Nephron (organoid): ENCODE data around the gene ATF6B.
"Not testable (repeated sequence)": the region's sequence is repeated elsewhere in the genome, so short reads cannot be mapped to it uniquely, and the experiment has no call there.

ENCODE experiments used
- H3K27ac Mint-ChIP-seq, 3 experiments: 2 replicates each; pipeline ENCODE4 v1.8.0; 2020; ENCODE audit warnings: mixed read lengths in 3 of 3, mild to moderate bottlenecking in 2 of 3, moderate library complexity in 1 of 3
- H3K27me3 Mint-ChIP-seq: 2 replicates; pipeline ENCODE4 v1.8.0; 2021; ENCODE audit warnings: low read depth, mild to moderate bottlenecking, moderate library complexity, mixed read lengths
- H3K36me3 Mint-ChIP-seq: 2 replicates; pipeline ENCODE4 v1.8.0; 2020; ENCODE audit warnings: low read depth, mixed read lengths
- H3K4me1 Mint-ChIP-seq: 2 replicates; pipeline ENCODE4 v1.8.0; 2020; ENCODE audit warnings: mixed read lengths
- H3K4me3 Mint-ChIP-seq, 3 experiments: 2 replicates each; pipeline ENCODE4 v1.8.0; 2020; ENCODE audit warnings: mild to moderate bottlenecking in 3 of 3, mixed read lengths in 3 of 3, moderate library complexity in 2 of 3
- H3K9me3 Mint-ChIP-seq: 2 replicates; pipeline ENCODE4 v1.8.0; 2020; ENCODE audit warnings: mixed read lengths
- TF ChIP-seq, protein P1 (sequence below), 3 experiments: fragments of 200-600 bp; sonication (generic); IDR thresholded peaks; one replicate each; pipeline ENCODE4 v1.5.0; 2021; ENCODE audit warnings: antibody characterized with exemption in 3 of 3; ENCODE audit not compliant: unreplicated experiment in 3 of 3

Gene ATF6B

DNA sequence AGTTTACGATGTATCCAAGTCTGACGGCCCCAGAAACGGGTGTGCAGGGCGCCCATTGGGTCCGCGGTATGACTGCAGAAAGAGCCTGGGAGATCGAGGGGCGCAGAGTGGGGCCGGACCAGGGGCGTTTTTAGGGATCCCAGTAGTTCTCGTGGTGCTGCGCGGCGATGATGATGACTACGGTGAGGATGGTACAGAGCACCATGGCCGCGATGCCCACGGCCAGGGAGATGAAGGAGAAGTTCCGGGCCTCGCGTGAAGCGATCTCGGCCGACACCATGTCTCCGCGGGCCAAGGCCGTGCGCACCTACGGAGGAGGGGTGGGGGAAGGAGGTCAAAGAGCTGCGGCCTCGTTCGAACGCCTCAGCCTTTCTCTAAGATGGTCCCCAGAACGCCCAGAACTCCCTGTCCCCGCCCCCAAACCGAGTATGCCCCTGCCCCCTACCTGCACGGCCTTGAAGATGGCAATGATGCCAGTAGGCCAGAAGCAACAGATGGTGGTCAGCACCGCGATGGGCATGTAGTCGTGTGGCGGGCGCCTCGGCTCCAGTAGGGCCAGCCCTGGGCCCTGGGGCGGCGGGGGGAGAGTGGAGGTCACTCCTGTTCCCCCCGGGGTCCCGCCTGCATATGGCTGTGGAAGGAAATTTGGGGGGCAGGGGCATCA, 21.2 kb upstream of the ATF6B start:
- Mint-ChIP-seq H3K9me3 (no peaks in the 10 kb centered on the region), H3K27me3 (peaks cover 18% of the 10 kb centered on the region), H3K27ac (no peak overlapping the region), H3K36me3 (peaks cover 6% of the 10 kb centered on the region), H3K4me3 (peak overlapping the region in 2 of 3 experiments; percentile 3 to 28), H3K4me1 (peaks cover 43% of the 10 kb centered on the region)
- TF ChIP-seq, protein P1, sequence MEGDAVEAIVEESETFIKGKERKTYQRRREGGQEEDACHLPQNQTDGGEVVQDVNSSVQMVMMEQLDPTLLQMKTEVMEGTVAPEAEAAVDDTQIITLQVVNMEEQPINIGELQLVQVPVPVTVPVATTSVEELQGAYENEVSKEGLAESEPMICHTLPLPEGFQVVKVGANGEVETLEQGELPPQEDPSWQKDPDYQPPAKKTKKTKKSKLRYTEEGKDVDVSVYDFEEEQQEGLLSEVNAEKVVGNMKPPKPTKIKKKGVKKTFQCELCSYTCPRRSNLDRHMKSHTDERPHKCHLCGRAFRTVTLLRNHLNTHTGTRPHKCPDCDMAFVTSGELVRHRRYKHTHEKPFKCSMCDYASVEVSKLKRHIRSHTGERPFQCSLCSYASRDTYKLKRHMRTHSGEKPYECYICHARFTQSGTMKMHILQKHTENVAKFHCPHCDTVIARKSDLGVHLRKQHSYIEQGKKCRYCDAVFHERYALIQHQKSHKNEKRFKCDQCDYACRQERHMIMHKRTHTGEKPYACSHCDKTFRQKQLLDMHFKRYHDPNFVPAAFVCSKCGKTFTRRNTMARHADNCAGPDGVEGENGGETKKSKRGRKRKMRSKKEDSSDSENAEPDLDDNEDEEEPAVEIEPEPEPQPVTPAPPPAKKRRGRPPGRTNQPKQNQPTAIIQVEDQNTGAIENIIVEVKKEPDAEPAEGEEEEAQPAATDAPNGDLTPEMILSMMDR (IDR thresholded peaks at IDR 0.05; ENCODE audit: unreplicated experiment in 3 of 3) = no peak

DNA sequence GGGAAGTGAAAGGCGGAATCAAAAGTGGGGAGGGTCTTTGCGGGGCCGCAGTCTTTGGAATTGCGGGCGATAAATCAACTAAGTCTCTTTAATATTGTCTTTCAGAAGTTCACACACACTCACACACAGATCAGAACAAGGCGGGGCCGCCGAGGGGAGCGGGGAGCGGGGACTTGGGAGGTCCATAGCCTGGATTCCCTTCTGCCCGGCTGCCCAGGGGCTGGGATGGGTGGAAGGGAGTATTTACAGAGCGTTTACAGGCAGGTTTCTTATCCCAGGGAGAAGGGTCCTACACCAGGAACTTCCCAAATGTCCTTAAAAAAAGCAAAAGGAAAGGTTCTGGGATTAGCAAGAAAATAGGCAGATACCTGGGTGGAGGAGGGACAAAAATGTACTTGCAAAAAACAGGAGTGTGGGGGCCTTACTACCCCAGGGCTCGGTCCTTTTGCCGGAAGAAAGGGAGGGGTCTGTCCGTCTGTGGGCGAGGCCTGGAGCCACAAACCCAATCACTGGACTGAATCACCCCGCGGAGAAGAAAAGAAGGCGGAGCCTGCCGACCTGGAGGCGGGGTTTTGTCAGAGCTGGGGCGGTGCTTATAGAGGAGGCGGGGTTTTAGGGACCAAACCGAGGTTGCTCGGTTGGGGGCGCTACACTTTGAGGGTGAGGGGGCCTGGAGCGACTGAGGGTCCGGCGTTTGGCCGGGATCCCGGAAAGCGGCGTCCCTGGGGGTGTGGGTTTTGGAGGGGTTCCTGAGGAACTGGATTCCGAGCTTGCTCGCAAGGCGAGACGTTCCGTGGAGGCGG, 20.4 kb upstream of the ATF6B start:
- H3K27ac Mint-ChIP-seq = no peak overlapping the region
- TF ChIP-seq, protein P1 (IDR thresholded peaks at IDR 0.05; ENCODE audit: unreplicated experiment in 3 of 3) = no peak

DNA sequence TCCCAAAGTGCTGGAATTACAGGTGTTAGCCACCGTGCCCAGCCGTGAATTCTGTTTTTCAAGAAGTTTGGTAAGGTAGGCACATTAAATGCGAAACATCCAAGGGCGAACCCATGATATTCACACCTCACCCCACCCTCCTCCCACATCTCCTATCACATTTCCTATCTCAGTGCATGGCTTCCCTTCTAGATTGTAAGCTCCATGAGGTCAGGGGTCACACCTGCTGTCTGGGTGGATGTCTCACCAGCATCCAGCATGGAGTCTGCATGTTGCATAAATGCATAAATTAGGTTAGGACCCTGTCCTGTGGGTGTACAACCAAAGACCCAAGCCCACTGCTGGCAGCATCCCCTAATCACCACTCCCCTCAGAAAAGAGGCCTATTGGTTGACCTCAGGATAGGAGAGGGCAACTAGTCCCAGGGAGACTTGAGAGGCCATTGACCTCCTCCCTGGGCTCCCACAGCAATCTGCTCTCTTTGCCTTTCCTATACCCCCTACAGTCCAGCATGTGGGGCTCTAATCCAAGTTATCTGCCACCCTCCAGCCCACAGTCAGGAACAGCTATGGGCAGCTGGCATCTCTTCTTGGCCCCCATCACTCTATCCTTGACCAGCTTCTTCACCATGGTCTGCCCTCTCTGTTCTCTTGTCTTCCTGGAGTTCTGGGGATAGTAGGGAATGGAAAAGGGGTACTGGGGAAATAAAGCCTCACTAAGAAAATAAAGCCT, 19.5 kb upstream of the ATF6B start:
- TF ChIP-seq, protein P1 (IDR thresholded peaks at IDR 0.05; ENCODE audit: unreplicated experiment in 3 of 3) = no peak
- no peak overlapping the region for H3K27ac Mint-ChIP-seq

More for the DNA sequence above, 20.4 kb upstream of the ATF6B start:
- Mint-ChIP-seq H3K4me1 (peaks cover 38% of the 10 kb centered on the region), H3K4me3 (peak overlapping the region; percentile 3 to 42 (median 28)), H3K27me3 (peaks cover 18% of the 10 kb centered on the region), H3K9me3 (no peaks in the 10 kb centered on the region), H3K36me3 (peaks cover 6% of the 10 kb centered on the region)

DNA sequence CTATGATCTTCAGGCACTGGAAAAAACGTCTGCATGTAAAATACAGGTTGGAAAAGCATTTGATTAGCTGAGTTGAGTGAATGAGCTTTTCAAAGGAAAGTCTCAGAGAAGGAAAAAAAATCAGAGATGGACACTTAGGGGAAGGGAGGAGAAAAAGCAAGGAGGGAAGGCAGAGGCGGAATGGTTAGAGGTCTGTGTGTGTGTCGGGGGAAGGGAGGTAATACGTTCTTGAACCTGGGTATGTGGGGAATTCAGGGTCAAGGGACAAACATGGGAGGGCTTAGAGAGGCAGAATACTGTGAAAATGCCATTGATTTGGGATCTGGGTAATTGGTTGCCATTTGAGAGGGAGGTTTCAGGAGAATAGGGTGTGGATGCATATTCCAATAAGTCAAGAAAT, 18.6 kb upstream of the ATF6B start:
- Mint-ChIP-seq H3K9me3 (no peaks in the 10 kb centered on the region), H3K4me3 (peak overlapping the region in 2 of 3 experiments; percentile 0 to 38), H3K27me3 (peaks cover 12% of the 10 kb centered on the region), H3K27ac (peak overlapping the region in 2 of 3 experiments; percentile 11 to 38), H3K4me1 (peaks cover 23% of the 10 kb centered on the region), H3K36me3 (peaks cover 6% of the 10 kb centered on the region)
- TF ChIP-seq, protein P1 (IDR thresholded peaks at IDR 0.05; ENCODE audit: unreplicated experiment in 3 of 3) = no peak

More for the DNA sequence above, 19.5 kb upstream of the ATF6B start:
- H3K27me3 Mint-ChIP-seq = peaks cover 18% of the 10 kb centered on the region
- H3K4me3 Mint-ChIP-seq = no peak overlapping the region
- H3K9me3 Mint-ChIP-seq = no peaks in the 10 kb centered on the region
- peaks cover 30% of the 10 kb centered on the region for H3K4me1 Mint-ChIP-seq
- peaks cover 6% of the 10 kb centered on the region for H3K36me3 Mint-ChIP-seq

DNA sequence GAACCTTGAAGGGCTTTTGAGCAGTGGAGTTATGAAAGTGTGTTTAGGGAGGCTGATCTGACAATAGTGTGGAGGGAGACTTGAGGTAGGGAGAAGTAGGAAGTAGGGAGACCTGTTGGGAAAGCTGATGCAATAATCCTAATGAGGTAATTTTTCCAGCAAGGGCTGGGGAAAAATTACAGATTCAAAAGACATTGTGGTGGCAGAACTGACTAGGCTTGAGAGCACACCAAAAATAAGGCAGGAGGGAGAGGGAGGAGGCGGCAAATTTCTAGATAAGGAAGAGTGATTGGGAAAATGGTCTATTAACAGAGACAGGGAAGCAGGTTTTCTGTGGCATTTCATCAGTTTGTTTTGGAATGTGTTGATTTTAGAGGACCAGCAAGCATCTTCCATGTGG, 18.2 kb upstream of the ATF6B start:
- Mint-ChIP-seq H3K4me1 (peaks cover 19% of the 10 kb centered on the region), H3K4me3 (peak overlapping the region in 2 of 3 experiments; percentile 0 to 38), H3K27ac (peak overlapping the region in 2 of 3 experiments; percentile 11 to 38), H3K36me3 (peaks cover 6% of the 10 kb centered on the region), H3K27me3 (peaks cover 11% of the 10 kb centered on the region), H3K9me3 (no peaks in the 10 kb centered on the region)
- TF ChIP-seq, protein P1 (IDR thresholded peaks at IDR 0.05; ENCODE audit: unreplicated experiment in 3 of 3) = no peak

DNA sequence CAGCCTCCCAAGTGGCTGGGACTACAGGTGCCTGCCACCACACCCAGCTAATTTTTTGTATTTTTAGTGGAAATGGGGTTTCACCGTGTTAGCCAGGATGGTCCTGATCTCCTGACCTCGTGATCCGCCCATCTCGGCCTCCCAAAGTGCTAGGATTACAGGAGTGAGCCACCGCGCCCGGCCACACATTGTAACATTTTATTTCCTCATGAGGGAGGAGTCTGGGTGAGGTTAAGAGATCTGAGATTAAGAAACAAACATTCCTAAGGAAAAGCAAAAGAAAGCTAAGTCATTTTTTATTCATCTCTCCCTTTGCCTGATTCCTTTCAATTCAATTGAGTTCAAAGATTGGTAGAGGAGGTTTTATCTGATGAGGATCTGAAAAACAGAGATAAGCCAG, 16.2 kb upstream of the ATF6B start:
- not testable (repeated sequence) for H3K4me3 Mint-ChIP-seq, H3K9me3 Mint-ChIP-seq, H3K27me3 Mint-ChIP-seq, H3K27ac Mint-ChIP-seq, H3K36me3 Mint-ChIP-seq
- H3K4me1 Mint-ChIP-seq = peaks cover 11% of the 10 kb centered on the region
